HEK293T (cell line): Measurements from ENCODE around the gene SKAP1.

Source experiments
- ARNT ChIP-seq: fragments of 450-650 bp; IDR thresholded peaks from 2 replicates; pipeline ENCODE4 v1.6.1; 2017; ENCODE audit warnings: mild to moderate bottlenecking
- FOXM1 ChIP-seq: fragments of 450-650 bp; IDR thresholded peaks from 2 replicates; pipeline ENCODE4 v1.6.1; 2017; ENCODE audit warnings: mild to moderate bottlenecking, borderline replicate concordance
- HDGF ChIP-seq: fragments of 450-650 bp; IDR thresholded peaks from 2 replicates; pipeline ENCODE4 v1.6.1; 2017; ENCODE audit warnings: antibody characterized with exemption, borderline replicate concordance
- SUZ12 ChIP-seq: fragments of 450-650 bp; IDR thresholded peaks from 2 replicates; pipeline ENCODE4 v1.6.1; 2016; ENCODE audit warnings: mild to moderate bottlenecking
- TARDBP ChIP-seq: fragments of 450-650 bp; IDR thresholded peaks from 2 replicates; pipeline ENCODE4 v1.6.1; 2016

- no peak for TF ChIP-seq ARNT
- TF ChIP-seq SUZ12, result no peak
- TF ChIP-seq HDGF, result no peak
- TF ChIP-seq FOXM1, result no peak
- no peak for TF ChIP-seq TARDBP
Observed at GRCh38 chr17:48126532-48126850, 303.5 kb downstream of the SKAP1 start.
